GM20431 (cell line): ENCODE results near the gene CYP4F11.
"Not testable (repeated sequence)": the region's sequence is repeated elsewhere in the genome, so short reads cannot be mapped to it uniquely, and the experiment has no call there.

Source experiments
- in situ Hi-C: fragments of 300-500 bp; cut with MseI, MboI; formaldehyde crosslinking; loops from one replicate; pipeline ENCODE4 v1.15.0; 2020; ENCODE audit warnings: low sequenced_read_pairs; ENCODE audit not compliant: unreplicated experiment

CYP4F11 gene

DNA sequence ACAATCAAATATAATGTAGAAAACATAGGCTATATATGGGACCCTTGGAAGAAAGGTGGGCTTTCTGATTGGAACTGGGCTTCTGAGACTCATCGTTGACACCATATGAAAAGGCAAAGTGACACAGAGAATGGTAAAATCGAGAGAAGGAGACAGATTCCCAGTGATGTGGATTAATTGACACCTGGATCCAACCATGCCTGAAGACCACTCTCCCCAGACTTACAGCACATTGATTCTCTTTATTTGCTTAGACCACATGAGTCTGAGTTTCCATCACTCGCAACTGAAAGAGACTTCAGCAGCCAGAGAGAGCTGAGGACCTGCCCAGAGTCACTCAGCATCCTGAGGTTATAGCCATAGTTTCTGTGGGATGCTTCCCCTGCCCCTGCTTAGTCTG lies 6.0 kb downstream of the CYP4F11 start:
- in situ Hi-C loops = no loop called here

DNA sequence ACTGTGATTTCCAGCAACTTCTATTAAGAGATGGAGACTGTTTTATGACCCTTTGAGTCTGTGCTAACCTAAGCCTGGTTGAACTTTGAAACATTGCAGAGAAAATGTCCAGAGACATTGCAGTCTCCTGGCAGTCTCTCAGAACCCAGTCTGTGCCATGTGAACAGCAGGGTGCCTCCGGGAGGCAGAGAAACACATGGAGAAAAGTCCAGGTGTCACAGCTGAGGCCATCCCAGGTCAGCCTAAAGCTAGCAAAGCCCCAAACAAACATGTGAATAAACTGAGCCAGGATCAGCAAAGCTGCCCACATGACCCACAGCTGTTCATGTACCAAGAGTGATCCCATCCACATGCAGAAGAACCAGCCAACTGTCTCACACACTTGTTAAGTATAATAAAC lies 7.8 kb downstream of the CYP4F11 start:
- in situ Hi-C loops = no loop called here

DNA sequence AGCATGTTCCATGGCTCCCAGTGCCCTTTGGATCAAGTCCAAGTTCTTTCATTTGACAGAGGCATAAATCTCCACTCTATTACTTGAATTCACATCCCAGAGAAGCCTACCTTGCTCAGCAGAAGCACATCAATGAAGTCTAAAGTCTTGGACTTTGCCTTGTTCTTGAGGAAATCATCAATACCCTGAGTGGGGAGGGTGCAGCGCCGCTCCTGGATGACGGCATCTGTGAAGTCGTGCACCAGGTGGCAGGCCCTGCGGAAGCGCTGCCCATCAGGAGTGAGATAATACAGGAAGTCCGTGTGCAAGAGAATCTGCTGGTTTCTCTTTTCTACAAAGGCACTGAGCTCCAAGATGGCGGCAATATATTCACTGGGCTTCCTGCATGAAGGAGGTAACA lies 10.6 kb downstream of the CYP4F11 start:
- in situ Hi-C loops = no loop called here

DNA sequence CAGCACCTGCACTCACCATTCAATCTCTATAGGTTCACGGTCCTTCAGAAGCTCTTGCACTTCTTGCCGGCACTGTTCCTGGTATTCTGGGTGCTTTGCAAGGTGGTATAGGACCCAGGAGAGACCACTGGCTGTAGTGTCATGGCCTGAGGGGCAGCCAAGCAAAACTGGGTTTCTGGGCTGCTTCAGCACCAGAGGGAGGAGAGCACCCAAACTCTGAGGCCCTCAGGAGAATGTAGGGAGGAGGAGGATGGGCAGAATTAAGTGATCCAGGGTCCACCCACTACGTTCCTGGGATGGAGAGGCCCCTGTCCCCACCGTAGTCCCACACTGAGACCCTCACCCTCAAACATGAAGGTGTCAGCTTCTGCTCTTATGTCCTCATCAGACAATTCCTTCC lies 12.3 kb downstream of the CYP4F11 start:
- in situ Hi-C loops = no loop called here

DNA sequence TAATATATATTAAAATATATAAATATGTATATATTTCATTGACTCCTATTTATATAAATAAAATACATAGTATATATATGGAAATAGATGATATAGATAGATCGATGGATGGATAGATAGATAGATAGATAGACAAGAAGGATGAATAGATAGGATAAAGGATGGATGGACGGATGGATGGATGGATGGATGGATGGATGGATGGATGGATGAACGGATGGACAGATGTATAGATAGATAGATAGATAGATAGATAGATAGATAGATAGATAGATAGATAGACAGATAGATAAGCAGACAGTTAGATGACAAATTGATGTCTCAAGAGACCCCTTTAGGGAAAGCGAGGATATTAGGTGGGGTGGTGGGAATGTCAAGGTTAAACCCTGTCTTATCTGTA lies 15.1 kb downstream of the CYP4F11 start:
- in situ Hi-C loops = no loop called here

DNA sequence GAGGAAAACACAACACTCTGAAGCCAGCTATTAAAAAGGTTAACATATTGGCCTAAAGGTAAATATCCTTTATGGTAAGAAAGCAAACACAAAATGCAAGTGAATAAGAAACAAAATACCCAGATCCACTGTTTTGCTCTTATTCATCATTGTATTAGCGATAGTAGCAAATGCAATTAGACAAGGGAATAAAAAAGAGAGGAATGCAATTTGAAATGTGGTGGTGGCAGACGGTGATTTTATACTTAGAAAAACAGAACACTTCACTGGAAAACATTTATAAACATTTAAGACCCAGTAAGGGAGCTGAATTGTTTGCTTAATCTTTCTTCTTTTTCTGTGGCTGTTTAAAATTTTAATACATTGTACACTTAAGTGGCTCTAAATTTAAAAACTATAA lies 19.2 kb downstream of the CYP4F11 start:
- in situ Hi-C loops = no loop called here

DNA sequence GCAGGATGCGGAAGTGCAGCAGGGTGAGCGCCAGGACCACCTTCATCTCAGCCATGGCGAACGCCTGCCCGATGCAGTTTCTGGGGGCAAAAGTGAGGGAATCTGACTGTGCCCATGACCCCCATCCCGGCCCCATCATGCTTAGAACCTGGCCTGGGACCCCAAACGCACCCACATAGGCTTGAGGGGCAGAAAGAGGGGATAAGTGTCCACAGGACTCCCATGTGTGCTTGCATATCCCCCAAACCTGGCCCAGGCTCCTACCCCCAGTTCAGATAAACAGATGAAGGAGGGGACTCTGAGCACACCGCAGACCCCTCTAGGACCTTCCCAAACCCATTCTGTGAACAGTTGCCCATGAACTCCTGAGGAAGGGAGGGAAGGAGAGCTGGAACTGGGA lies 20.5 kb downstream of the CYP4F11 start:
- in situ Hi-C loops = no loop called here

DNA sequence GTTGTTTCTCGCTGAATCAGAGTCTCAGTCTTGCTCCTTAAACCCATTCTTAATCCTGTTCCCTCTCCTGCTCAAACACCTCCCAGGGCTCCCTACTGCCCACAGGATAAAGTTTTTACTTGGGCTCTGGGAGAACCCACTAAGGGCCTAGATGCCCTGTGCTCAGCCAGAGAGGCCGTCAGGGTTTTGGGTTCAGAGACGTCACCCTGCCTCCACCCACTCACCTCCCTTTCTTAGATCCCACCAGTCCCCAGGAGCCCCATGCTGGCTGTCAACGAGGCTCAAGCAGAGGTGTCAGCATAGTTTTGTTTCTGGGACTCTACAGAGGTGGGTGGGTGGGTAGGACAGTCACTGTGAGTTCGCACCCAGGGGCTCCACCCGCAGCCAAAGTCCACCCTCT lies 20.9 kb downstream of the CYP4F11 start:
- in situ Hi-C loops = no loop called here

DNA sequence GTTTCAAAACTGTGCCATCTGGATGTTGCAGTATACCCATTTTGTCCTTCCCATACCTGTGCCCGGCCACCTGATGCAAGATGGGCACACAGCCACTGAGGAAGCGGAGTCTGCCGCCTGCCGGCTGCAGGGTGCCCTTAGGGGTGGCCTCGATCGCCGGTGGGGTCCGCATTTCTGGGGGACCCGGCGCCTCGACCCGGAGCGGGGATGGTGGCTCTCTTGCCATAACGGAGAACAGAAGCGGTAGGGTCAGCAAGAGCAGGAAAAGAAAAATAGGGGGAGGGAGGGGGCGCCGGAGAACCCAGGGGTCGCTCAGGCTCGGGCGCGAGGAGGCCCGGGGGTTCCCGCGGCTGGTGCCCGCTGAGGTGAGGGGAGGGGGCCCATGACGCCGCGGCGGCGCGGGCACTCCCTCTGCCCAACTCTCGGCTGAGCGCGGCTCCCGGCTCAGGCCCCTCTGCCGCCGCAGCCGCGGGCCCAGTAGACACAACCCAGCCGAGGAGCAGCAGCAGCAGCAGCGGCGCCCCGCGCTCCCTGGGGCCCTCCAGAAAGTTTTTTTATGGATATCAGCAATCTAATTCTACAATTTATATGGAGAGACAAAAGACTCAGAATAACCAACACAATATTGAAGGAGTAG lies 22.6 kb downstream of the CYP4F11 start:
- in situ Hi-C loops = no loop called here

DNA sequence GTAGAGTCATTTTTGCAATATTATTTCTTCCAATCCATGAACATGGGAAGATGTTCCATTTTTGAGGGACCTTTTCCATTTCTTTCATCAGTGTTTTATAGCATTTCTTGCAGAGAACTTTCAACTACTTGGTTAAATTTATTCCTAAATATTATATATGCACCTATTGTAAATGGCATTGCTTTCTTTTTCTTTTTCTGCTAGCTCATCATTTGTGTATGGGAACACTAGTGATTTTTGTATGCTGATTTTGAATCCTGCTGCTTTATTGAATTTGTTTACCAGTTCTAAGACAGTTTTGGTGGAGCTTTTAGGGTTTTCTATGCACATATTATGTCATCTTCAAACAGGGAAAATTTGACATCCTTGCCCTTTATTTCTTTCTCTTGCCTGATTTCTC lies 29.3 kb downstream of the CYP4F11 start:
- in situ Hi-C loops = no loop called here

DNA sequence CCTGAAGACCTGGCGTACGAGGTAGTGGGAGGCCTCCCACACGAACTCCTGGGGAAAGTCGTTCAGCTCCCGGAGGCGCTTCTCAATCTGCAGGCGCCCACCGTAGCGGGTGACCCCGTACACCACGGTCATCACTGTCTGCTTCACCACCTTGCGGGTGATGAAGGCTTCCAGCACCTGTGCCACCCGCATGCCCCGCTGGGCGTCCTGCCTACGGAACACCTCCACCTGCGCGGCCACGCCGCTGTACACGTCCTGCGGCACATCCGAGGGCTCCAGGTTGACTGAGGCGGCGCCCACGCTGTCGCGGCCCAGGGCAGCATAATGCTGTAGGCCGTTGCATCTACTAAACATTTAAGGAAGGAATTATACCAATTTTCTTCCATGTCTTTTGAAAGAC lies 31.4 kb downstream of the CYP4F11 start:
- in situ Hi-C loops = not testable (repeated sequence)

DNA sequence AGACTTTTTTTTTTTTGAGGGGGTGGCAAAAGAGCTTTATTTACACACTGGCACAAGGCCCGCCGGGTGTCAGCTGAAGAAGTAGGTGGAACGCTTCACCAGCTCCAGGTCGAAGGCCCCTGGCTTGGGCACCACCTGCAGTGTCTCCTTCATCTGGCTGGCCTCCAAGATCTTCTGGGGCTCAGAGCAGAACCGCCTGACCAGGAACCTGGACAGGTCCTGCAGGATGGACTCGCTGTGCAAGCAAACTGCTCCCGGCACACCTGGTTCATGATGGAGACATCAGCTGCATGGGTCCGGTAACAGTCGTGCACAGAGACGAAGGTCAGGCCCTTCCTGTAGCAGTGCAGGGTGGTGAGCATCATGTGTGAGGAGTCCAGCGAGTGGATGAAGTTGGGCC lies 32.1 kb downstream of the CYP4F11 start:
- in situ Hi-C loops = no loop called here

DNA sequence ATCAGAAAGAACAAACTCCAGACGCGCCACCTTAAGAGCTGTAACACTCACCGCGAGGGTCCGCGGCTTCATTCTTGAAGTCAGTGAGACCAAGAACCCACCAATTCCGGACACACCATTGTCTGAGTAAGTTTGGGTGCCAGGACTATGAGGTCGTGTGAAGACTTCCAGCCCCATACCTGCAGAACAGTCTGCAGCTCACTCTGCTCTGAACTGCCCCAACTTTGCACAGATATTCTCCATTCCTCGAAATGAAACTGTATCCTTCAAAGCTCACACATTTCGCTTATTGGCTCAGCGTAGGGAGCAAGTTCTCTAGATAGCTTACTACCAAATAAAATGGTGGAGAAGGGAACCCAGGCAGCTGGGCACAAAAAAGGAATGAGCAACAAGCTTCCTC lies 33.8 kb downstream of the CYP4F11 start:
- in situ Hi-C loops = no loop called here

DNA sequence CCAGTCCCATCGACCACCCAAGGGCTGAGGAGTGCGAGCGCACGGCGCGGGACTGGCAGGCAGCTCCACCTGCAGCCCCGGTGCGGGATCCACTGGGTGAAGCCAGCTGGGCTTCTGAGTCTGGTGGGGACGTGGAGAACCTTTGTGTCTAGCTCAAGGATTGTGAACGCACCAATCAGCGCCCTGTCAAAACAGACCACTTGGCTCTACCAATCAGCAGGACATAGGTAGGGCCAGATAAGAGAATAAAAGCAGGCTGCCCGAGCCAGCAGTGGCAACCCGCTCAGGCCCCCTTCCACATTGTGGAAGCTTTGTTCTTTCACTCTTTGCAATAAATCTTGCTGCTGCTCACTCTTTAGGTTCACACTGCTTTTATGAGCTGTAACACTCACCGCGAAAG lies 34.3 kb downstream of the CYP4F11 start:
- in situ Hi-C loops = not testable (repeated sequence)

DNA sequence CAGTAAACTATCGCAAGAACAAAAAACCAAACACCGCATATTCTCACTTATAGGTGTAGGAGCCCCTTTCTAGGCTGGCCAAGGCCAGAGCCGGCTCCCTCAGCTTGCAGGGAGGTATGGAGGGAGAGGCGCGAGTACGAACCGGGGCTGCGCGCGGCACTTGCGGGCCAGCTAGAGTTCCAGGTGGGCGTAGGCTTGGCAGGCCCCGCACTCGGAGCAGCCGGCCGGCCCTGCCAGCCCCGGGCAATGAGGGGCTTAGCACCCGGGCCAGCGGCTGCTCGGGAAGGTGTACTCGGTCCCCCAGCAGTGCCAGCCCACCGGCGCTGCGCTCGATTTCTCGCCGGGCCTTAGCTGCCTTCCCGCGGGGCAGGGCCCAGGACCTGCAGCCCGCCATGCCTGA lies 34.8 kb downstream of the CYP4F11 start:
- in situ Hi-C loops = not testable (repeated sequence)

DNA sequence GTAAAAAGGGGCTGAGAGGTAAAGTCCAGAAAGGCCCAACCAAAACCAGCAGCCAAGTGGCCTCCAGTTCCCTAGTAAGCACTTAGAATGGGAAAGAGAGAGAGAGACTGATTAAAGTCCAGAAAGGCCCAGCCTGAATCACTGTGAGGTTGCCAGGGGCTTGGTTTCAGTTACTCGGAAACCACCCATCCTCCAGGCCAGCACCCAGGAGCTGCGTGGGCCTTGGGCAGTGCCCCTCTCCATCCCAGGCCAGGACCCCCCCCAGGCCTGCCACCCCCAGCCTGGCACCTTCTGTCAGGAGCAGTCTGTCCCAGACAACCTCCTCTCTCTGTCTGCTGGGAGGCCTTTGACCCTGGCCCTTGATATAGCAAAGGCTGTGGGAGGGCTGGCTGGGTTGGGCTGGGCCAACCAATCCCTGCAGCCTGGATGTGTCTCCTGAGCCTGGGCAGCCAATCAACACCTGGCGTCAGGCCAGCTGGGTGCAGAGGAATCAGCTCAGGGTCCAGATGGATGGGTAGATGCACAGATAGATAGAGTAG lies 36.5 kb downstream of the CYP4F11 start, which contains the start of gene CYP4F2:
TSS of gene CYP4F2 (minus strand) at position 337 of the 539 bp plus-strand sequence. CDS start 463 bp downstream, outside the sequence.
- in situ Hi-C loops = no loop called here

DNA sequence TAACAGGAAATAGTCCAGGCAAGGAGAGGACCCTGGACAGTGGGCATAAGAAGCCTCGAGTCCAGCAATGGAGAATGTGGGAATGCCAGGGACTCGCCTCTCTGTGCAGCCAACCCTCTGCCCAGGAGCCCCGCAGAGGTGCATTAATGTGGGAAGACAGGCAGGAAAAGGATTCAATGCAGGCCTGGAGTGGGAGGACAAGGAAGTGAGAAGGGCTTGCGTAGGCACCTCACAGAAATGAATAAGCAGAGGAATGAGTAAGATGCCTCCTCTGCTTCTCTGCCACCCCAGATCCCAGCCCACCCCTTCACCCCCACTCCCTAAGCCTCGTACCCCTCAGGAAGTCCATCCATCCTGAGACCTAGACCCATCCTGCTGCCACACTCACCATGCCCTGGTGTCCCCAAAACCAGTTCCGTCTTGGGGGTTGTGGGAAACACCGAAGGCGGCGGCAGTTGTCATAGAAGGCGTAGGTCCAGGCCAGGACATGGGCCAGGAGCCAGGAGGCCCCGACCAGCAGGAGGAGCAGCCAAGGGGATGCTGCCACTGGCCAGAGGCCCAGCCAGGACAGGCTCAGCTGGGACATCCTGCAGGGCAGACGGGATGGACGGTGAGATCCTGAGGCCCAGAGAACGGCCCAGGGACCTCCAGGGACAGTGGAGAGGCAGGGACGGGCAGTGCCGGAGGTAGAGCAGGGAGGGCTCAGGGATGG lies 37.1 kb downstream of the CYP4F11 start:
- in situ Hi-C loops = no loop called here

DNA sequence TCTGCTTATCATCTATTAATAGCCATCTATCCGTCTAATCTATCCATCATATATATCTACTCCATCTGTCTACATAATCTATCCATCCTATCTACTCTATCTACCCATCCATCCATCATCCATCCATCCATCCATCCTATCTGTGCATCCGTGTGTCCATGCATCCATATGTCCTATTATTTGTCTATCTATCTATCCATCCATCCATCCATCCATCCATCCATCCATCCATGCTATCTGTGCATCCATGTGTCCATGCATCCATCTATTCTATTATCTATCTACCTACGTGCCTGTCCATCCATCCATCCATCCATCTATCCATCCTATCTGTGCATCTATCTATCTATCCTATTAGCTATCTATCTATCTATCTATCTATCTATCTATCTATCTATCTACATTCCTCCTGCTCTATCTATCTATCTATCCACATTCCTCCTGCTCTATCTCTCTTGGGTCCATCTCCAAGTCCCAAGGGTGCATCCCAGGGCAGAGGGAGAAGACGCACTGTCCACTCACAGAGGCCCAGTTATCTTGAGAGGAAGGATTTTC lies 38.4 kb downstream of the CYP4F11 start:
- in situ Hi-C loops = no loop called here

DNA sequence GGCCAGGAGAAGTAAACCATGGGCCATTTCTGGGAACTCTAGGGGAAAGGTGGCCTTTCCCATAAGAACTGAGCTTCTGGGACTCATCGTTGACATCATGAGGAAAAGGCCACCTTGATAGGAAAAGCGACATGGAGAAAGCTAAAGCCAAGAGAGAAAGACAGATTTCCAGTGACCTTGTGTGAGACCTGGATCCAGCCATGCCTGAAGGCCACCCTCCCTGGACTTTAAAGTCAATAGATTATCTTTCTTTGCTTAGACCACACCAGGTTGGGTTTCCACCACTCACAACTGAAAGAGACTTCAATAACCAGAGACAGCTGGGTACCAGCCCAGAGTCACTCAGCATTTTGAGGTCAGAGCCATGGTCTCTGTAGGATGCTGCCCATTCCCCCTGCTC lies 40.0 kb downstream of the CYP4F11 start:
- in situ Hi-C loops = no loop called here

DNA sequence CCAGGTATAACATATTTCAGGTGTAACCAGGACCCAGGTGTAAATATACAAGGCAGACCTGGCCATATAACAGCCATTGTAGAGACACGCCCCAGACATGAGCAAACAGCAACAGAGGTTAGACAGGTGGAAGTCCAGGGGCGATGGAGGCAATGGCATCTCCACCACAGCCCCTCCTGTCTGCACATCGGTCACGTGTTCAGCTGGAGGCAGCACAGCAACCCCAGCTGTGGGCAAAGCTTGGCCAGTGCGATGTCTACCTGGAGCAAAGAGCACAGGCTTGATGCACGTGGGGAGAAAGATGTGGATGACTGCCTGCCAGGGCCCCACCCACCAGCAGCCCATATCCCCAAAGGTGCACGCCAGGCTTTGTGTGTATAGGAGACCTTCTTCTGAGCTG lies 40.9 kb downstream of the CYP4F11 start:
- in situ Hi-C loops = no loop called here

DNA sequence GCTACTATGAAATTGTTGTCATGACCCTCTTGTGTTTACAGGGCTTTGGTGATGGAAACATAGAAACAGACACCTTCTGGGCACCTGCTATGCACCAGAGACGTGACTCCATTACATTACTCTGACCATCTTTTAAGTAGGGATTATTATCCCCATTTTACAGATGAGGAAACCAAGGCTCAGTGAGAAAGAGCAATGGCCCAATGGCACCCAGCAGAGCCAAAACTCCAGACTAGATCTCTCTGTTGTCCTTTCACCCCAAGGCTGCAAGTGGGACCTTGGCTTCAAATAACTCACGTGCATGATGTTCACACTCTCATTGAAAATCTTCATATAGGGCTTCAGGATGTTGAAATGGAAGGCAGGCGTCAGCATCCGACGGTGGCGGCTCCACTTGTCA lies 42.3 kb downstream of the CYP4F11 start:
- in situ Hi-C loops = no loop called here
